Glomerular visceral epithelial cell (primary cell): ENCODE results near the gene CIB2.

Source experiments
- DNase-seq: peaks from one replicate; pipeline ENCODE4 v3.0.0-alpha.2; 2016; ENCODE audit errors: extremely low spot score

Gene CIB2

GRCh38 chr15:78149068-78149804, 18.0 kb upstream of the CIB2 start, which contains the start of gene IDH3A:
TSS of gene IDH3A (plus strand) at chr15:78149362. CDS start at chr15:78149404, 42 bp downstream.
- peak; percentile 99 for DNase-seq

- no peak for DNase-seq
These were observed 17.3 kb upstream of the CIB2 start for GRCh38 chr15:78148392-78149067.

- no peak for DNase-seq
These were observed 16.3 kb upstream of the CIB2 start for GRCh38 chr15:78147566-78147965.

- peak; percentile 9 for DNase-seq
These were observed 15.3 kb upstream of the CIB2 start for GRCh38 chr15:78146425-78147154.

GRCh38 chr15:78142332-78142731, 11.1 kb upstream of the CIB2 start:
- DNase-seq = no peak

- no peak for DNase-seq
These were observed 9.0 kb upstream of the CIB2 start for GRCh38 chr15:78140292-78140691.

GRCh38 chr15:78139578-78139977, 8.3 kb upstream of the CIB2 start:
- no peak for DNase-seq

- DNase-seq = no peak
These were observed 2.6 kb upstream of the CIB2 start for GRCh38 chr15:78133801-78134200.

GRCh38 chr15:78130466-78131294, 565 bp downstream of the CIB2 start:
- DNase-seq = no peak

GRCh38 chr15:78129751-78130287, 1.4 kb downstream of the CIB2 start:
- no peak for DNase-seq

- no peak for DNase-seq
These were observed 2.0 kb downstream of the CIB2 start for GRCh38 chr15:78129077-78129750.

GRCh38 chr15:78127882-78128281, 3.4 kb downstream of the CIB2 start:
- DNase-seq = no peak

- no peak for DNase-seq
These were observed 6.0 kb downstream of the CIB2 start for GRCh38 chr15:78125267-78125666.

- no peak for DNase-seq
These were observed 10.7 kb downstream of the CIB2 start for GRCh38 chr15:78120523-78120922.

- no peak for DNase-seq
These were observed 18.7 kb downstream of the CIB2 start for GRCh38 chr15:78112551-78112950.

- no peak for DNase-seq
These were observed 19.5 kb downstream of the CIB2 start for GRCh38 chr15:78111788-78112187.

- no peak for DNase-seq
These were observed 20.2 kb downstream of the CIB2 start for GRCh38 chr15:78110916-78111475.

GRCh38 chr15:78110096-78110495, 21.1 kb downstream of the CIB2 start:
- DNase-seq = no peak

- no peak for DNase-seq
These were observed 22.1 kb downstream of the CIB2 start for GRCh38 chr15:78109156-78109555.

- DNase-seq = peak; percentile 85
These were observed 22.8 kb downstream of the CIB2 start for GRCh38 chr15:78108300-78109084.
